Measurements from ENCODE around the gene NEIL3. TPM values are rescaled to one million over a fixed set of nuclear protein-coding genes. Genes with fewer than 3 reads are reported as not detected.

NEIL3 gene
- total RNA-seq, 1 donor from 2014 or later: 6.6 TPM

GRCh38 chr4:177404986-177405385 is 95.3 kb downstream of the NEIL3 start:
- TF ChIP-seq CTCF (IDR thresholded peaks at IDR 0.05; ENCODE audit: unreplicated experiment): no peak
- Mint-ChIP-seq H3K4me1 (ENCODE audit: low read depth) (peaks cover 39% of the 10 kb centered on the region), H3K27me3 (no peaks in the 10 kb centered on the region), H3K9me3 (ENCODE audit: low read depth) (peaks cover 21% of the 10 kb centered on the region), H3K27ac (no peak overlapping the region), H3K4me3 (ENCODE audit: low read depth) (no peak overlapping the region), H3K36me3 (ENCODE audit: insufficient read depth) (peaks cover 5% of the 10 kb centered on the region)
- no peak for DNase-seq (ENCODE audit: low spot score, unreplicated experiment)

GRCh38 chr4:177405508-177405907 is 95.8 kb downstream of the NEIL3 start:
- no peak overlapping the region for H3K27ac Mint-ChIP-seq
- H3K9me3 Mint-ChIP-seq (ENCODE audit: low read depth): peaks cover 19% of the 10 kb centered on the region
- TF ChIP-seq CTCF (IDR thresholded peaks at IDR 0.05; ENCODE audit: unreplicated experiment): no peak
- peaks cover 40% of the 10 kb centered on the region for H3K4me1 Mint-ChIP-seq (ENCODE audit: low read depth)
- DNase-seq (ENCODE audit: low spot score, unreplicated experiment): no peak
- no peak overlapping the region for H3K4me3 Mint-ChIP-seq (ENCODE audit: low read depth)
- no peaks in the 10 kb centered on the region for H3K27me3 Mint-ChIP-seq
- peaks cover 5% of the 10 kb centered on the region for H3K36me3 Mint-ChIP-seq (ENCODE audit: insufficient read depth)

- no peak for TF ChIP-seq CTCF (IDR thresholded peaks at IDR 0.05; ENCODE audit: unreplicated experiment)
- H3K4me1 Mint-ChIP-seq (ENCODE audit: low read depth): peaks cover 50% of the 10 kb centered on the region
- H3K27ac Mint-ChIP-seq: no peak overlapping the region
- H3K36me3 Mint-ChIP-seq (ENCODE audit: insufficient read depth): peaks cover 5% of the 10 kb centered on the region
- no peak overlapping the region for H3K4me3 Mint-ChIP-seq (ENCODE audit: low read depth)
- H3K9me3 Mint-ChIP-seq (ENCODE audit: low read depth): peaks cover 25% of the 10 kb centered on the region
- H3K27me3 Mint-ChIP-seq: no peaks in the 10 kb centered on the region
- no peak for DNase-seq (ENCODE audit: low spot score, unreplicated experiment)
Measured at GRCh38 chr4:177408023-177408422, 98.3 kb downstream of the NEIL3 start.

- peak overlapping the region; percentile 23 for H3K27ac Mint-ChIP-seq
- H3K9me3 Mint-ChIP-seq (ENCODE audit: low read depth): peaks cover 29% of the 10 kb centered on the region
- no peak for DNase-seq (ENCODE audit: low spot score, unreplicated experiment)
- no peaks in the 10 kb centered on the region for H3K27me3 Mint-ChIP-seq
- no peak overlapping the region for H3K4me3 Mint-ChIP-seq (ENCODE audit: low read depth)
- peaks cover 5% of the 10 kb centered on the region for H3K36me3 Mint-ChIP-seq (ENCODE audit: insufficient read depth)
- no peak for TF ChIP-seq CTCF (IDR thresholded peaks at IDR 0.05; ENCODE audit: unreplicated experiment)
- peaks cover 31% of the 10 kb centered on the region for H3K4me1 Mint-ChIP-seq (ENCODE audit: low read depth)
Measured at GRCh38 chr4:177410566-177410965, 100.9 kb downstream of the NEIL3 start.

- no peak for TF ChIP-seq CTCF (IDR thresholded peaks at IDR 0.05; ENCODE audit: unreplicated experiment)
Measured at GRCh38 chr4:177411996-177412395, 102.3 kb downstream of the NEIL3 start.

More at GRCh38 chr4:177411996-177412395, 102.3 kb downstream of the NEIL3 start:
- no peak for DNase-seq (ENCODE audit: low spot score, unreplicated experiment)
- Mint-ChIP-seq H3K4me1 (ENCODE audit: low read depth) (peaks cover 31% of the 10 kb centered on the region), H3K27me3 (no peaks in the 10 kb centered on the region), H3K36me3 (ENCODE audit: insufficient read depth) (peaks cover 7% of the 10 kb centered on the region), H3K4me3 (ENCODE audit: low read depth) (no peak overlapping the region), H3K27ac (no peak overlapping the region), H3K9me3 (ENCODE audit: low read depth) (peaks cover 40% of the 10 kb centered on the region)

Other genes starting within 250 kb of the NEIL3 start
- 17.2 and 20.5 TPM in 2 replicates for gene AGA, start 132.6 kb downstream of the NEIL3 start, total RNA-seq

All from progenitor cell of endocrine pancreas (in vitro differentiated cells).